GM21367 (cell line): ENCODE data around the gene MORN5.
"Not testable (repeated sequence)": the region's sequence is repeated elsewhere in the genome, so short reads cannot be mapped to it uniquely, and the experiment has no call there.

Source experiments
- ATAC-seq: cut with Tn5 transposase; IDR thresholded peaks from one replicate; pipeline ENCODE4 v1.9.1; 2021; ENCODE audit not compliant: unreplicated experiment

Gene MORN5

DNA sequence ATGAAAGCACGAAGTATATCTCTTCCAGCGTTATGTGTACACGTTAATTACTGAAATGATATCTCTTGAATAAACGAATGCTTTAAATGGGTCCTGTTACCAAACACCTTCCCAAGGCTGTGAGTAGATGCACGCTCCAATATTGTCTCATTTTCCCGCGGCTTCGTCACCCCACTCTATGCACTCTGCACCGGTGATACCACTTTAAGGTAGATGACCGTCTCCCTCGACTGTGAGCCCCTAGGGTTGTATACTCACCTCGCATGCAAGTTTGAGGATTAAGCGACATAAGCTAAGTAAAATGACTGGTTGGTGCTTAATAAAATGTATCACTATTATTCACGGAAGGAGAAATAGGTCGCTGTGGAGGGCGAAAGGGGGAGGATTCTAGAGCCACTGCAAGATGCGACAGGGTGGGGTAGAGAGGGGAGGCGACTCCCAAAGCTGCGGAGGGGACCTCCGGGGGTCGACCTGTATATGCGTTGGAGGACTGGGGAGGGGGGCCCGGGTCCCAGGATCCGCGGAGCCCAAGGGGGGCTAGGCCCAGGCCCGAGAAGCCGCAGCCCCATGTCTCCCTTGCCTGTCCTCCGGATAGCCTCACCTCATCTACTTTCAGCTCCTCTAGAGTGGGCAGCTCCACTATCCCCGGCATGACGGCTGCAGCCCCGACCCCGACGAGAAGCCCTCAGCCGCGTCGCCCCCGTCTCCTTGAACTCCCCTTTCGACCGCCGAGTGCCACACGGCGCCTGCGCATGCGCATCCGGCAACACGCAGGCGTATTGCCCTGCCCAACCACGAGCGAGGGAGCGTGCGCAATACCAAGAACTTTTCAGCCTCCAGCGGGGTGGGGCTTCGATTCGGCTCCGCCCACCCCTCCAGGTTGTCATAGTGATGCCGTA, at the start of gene MORN5, which contains the start of gene NDUFA8:
Gene MORN5, plus strand, starts transcription at position 883 of the 899 bp plus-strand sequence. CDS start 65 bp downstream, outside the sequence.
Gene NDUFA8, minus strand, starts transcription at position 754 of the 899 bp plus-strand sequence. Its CDS starts 102 bp downstream, at position 652.
- peak; percentile 89 for ATAC-seq

- no peak for ATAC-seq
Measured at GRCh38 chr9:122110100-122110833, 49.4 kb upstream of the MORN5 start.

DNA sequence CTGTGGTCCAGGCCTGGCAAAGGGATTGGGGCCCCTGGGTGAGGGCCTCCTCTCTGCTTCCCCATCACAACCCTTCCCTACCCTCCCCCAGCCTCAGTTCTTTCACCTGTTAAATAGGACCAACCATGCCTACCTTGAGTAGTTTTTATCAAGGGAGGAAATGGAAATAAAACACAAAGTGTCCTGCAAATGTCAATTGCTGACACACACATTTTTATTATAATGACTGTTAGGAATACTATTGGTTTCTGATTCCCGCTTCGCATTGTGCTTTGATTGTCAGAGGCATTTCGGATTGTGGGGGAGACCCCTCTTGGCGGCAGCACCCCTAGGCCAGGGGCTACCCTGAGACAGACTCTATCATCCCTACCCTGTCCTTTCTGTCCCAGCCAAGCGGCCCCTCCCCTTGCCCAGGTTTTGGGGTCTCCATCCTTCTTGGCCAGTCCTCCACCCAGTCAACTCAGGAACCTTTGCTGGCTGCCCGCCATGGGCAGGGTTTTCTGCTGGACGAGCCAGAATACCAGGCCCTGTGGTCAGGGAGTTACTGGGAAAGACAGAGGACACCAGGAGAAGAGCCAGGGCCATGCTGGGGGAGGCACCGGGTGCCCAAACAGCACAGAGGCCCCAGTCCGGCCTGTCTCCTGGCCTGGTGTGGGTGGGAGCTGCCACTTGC, 48.2 kb upstream of the MORN5 start:
- ATAC-seq: no peak

DNA sequence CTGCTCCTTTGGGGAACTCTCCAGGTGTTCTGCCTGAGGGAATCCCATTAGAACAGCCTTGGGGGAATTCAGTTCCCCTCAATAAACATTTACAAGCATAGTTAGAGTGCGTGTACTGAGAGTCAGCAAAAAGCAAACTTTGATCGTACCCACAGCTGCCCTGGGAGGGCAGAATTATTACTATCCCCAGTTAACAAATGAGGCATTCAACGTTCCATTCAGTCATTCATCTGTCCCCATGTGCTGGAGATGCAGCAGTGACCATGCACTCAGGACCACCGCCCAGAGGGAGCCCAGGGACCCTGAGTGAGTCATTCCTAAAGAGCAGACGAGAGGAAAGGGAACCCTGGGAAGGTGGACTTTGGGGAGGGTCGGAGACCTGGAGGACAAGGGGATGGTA, 47.5 kb upstream of the MORN5 start:
- no peak for ATAC-seq

DNA sequence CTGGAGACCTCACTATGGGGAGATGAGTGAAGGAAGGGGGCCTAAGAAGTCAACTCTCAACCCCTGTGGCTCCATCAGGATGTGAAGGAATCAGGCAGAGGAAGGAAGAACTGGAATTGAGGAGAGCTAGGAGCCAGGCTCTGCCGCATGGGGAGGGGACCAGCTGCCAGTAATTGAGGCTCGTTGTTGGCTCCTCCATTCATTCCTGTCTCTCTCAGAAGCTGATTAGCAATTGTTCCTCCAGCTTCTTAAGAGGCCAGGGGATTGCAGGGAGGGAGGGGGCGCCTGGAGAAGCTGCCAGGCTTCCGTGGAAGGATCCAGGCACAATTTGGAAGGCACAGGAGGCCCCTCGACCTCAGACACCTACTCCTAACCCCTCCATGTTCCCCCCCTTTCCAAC, 46.1 kb upstream of the MORN5 start:
- no peak for ATAC-seq

- ATAC-seq: no peak
Measured at GRCh38 chr9:122115176-122116035, 44.3 kb upstream of the MORN5 start.

- no peak for ATAC-seq
Measured at GRCh38 chr9:122116040-122116439, 43.7 kb upstream of the MORN5 start.

DNA sequence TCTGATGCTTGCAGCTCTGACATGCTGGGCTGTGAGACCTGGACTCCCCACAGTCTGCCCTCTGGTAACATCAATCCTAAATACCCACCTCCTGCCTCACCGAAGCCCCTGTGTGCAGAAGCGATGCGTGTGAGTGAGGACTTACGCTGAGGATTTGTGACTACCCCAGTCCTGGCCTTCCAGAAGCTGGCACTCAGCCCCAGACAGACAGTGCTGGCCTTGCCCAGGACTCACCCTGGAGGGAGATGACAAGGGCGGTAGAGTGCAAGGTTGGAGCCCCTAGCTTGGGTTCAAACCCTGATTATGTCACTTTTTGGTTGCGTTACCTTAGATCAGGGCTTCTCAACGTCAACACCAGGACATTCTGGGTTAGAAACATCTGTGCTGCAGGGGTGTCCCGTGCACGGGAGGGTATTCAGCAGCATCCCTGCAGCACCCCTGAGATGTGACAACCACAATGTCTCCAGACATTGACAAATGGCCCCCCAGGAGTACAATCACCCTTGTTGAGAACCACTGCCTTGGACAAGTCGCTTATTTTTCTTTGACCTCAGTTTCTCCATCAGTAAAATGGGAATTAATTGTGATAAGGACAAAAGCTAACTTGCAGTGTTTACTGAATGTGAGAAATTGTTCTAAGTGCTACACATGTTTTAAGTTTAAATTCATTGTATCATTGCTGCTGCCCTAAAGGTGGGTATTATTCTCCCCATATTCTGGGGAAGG, 43.1 kb upstream of the MORN5 start:
- ATAC-seq: no peak

DNA sequence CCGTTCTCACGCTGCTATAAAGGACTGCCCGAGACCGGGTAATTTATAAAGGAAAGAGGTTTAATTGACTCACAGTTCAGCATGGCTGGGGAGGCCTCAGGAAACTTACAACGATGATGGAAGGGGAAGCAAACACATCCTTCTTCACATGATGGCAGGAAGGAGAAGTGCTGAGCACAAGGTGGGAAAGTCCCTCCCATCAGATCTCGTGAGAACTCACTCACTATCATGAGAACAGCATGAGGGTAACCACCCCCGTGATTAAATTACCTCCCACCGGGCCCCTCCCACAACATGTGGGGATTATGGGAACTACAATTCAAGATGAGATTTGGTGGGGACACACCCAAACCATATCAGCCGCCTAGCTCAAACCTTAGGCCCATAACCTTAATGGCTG, 42.5 kb upstream of the MORN5 start:
- ATAC-seq: not testable (repeated sequence)

DNA sequence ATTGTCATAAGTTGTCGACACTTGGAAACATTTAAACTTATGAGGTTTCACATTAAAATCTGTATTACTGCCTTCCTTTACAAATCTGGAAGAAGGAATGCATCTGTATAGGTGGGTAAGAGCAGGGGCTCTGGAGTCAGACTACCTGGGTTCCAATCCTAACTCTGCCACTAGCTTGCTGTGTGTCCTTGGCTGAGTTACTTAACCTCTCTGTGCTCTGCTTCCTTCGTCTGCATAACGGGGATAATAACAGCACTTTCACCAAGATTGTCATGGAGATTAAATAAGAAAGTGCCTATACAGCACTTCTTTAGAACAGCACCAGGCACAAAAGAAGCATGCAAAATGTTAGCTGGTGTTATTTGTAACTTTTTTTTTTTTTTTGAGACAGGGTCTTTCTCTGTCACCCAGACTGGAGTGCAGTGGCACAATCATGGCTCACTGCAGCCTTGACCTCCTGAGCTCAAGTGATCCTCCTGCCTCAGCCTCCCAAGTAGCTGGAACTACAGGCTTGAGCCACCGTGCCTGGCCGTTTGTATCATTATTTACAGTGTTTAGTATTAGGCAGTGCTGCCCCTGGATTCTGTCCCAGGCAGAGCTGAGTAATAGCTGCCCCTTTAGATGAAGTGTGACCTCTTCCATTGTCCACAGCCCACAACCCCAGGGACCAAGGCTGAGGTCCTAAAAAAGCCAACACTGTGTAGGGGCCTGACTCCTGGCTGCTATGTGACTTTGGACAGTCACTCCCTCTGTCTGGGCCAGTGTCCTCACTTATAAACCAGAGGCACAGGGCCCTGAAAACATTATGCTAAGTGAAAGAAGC, 41.2 kb upstream of the MORN5 start:
- ATAC-seq: no peak

DNA sequence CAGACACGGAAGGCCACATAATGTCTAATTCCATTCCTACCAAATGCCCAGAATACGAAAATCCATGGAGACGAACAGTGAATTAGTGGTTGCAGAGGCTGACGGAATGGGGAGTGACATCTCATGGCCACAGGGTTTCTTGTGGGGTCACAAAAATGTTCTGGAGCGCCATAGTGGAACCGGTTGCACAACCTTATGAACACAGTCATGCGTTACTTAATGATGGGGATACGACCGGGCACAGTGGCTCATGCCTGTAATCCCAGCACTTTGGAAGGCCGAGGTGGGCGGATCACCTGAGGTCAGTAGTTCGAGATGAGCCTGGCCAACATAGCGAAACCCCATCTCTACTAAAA, 40.6 kb upstream of the MORN5 start:
- ATAC-seq: no peak

- no peak for ATAC-seq
Measured at GRCh38 chr9:122119721-122120120, 40.0 kb upstream of the MORN5 start.

- no peak for ATAC-seq
Measured at GRCh38 chr9:122120316-122121071, 39.2 kb upstream of the MORN5 start.

- no peak for ATAC-seq
Measured at GRCh38 chr9:122121391-122121790, 38.3 kb upstream of the MORN5 start.

DNA sequence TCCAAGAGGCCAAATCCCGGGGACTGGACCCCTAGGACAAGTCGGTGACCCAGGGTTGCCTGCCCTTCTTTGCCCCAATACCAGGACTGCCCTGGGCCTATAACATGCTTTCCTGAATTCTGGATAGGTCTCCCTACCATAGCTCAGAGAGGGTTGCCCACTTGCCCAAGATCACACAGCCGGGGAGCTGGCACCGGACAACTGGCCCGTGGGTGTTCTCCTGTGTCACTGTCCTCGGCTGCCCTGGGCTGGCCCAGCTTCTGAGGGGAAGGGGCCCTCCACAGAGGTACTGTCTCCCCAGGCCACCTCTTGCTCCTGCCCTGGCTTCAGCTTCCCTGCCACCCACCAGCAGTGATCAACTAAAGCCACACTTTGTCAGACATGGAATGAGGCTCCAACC, 37.8 kb upstream of the MORN5 start:
- no peak for ATAC-seq

DNA sequence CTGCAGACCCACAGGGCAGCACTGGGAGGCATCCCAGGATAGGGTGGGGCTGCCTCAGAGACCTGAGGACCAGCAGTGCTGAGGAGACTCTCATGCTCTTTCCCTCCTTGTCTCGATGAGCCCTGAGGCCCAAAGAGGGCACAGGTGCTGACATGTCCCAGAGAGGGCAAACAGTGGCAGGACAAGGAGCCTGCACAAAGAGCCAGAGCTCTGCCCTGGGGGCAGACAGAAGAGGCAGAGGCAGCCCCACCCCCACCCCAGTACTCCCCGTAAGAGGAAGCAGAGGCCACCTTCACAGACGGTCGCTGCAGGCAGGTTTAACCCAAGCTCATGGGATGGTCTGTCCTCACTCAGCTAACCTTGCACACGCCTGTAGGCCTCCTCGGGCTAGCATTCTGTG, 37.2 kb upstream of the MORN5 start:
- no peak for ATAC-seq

DNA sequence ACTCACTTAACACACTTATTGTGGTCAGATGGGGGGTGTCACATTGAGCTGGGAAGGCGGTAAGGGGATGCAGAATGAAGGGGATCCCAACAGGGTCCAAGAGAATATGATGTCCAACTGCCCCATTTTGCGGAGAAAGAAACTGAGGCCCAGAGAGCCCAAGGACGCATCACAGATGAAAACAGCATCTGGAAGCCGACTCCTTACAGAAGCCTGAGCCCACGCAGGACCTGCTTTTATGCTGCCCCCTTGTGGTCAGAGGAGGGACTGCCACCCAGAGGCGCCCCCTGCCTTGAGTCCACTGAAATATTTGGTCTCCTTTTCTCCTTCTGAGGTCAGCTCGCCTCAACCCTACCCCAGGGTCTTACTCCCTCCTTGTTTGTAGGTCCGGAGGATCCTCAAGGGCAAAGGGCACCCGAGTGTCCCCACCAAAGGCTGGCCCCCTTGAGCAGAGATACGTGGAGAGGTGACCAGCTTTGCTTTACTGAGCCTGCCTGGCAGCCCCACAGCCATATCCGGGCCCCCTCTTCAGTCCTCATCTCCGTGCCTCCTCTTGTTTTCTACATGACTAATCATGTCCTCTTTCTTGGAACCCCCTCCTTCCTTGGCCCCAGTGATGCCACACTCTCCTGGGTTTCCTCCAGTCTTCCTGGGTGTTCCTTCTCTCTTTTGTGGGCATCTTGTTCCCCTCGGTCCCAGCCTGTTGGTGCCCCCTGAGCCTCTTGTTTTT, 36.6 kb upstream of the MORN5 start:
- no peak for ATAC-seq

GRCh38 chr9:122124048-122124447, 35.7 kb upstream of the MORN5 start:
- no peak for ATAC-seq
